HEK293 (cell line): ENCODE measurements around the gene ZNF460.
"Not testable (repeated sequence)": the region's sequence is repeated elsewhere in the genome, so short reads cannot be mapped to it uniquely, and the experiment has no call there.

ENCODE experiments used
- CTCF ChIA-PET: fragments of 350-600 bp; formaldehyde crosslinking; extraction: SDS; loops from one replicate; lab custom pipeline; 2021; ENCODE audit warnings: antibody characterized with exemption; lab: Yijun Ruan, JAX
- POLR2A ChIA-PET: fragments of 300-600 bp; formaldehyde crosslinking; extraction: SDS; loops from one replicate; lab custom pipeline; 2020; ENCODE audit warnings: antibody characterized with exemption, inconsistent platforms; lab: Yijun Ruan, JAX
- H3K27ac ChIP-seq: fragments of 200-500 bp; sonication (Bioruptor generic); 2 replicates; pipeline ENCODE4 v1.5.1; 2014; ENCODE audit warnings: low read depth, low read length, control low read depth, inconsistent platforms; ENCODE audit errors: extremely low read depth
- H3K36me3 ChIP-seq, 2 experiments: fragments of 200-500 bp in 1 of 2; sonication (Bioruptor generic) in 1 of 2; 1 replicate in 1 of 2; 2 replicates in 1 of 2; pipeline ENCODE4 v1.5.1; 2014 to 2017; ENCODE audit warnings: inconsistent platforms in 2 of 2, low read length in 2 of 2; ENCODE audit not compliant: control insufficient read depth in 2 of 2, insufficient read depth in 1 of 2
- H3K4me1 ChIP-seq: fragments of 200-500 bp; sonication (Bioruptor generic); 2 replicates; pipeline ENCODE4 v1.5.1; 2014; ENCODE audit warnings: mild to moderate bottlenecking, low read length, inconsistent platforms; ENCODE audit not compliant: control insufficient read depth, insufficient read depth
- H3K4me3 ChIP-seq: 2 replicates; pipeline ENCODE4 v1.5.1; 2011; ENCODE audit warnings: low read depth, mild to moderate bottlenecking, control low read depth, low read length, moderate library complexity
- H3K9me3 ChIP-seq: fragments of 200-500 bp; sonication (Bioruptor generic); 2 replicates; pipeline ENCODE4 v1.5.1; 2014; ENCODE audit warnings: low read depth, low read length, inconsistent platforms; ENCODE audit not compliant: control insufficient read depth, insufficient read depth
- IKZF3 ChIP-seq: fragments of 450-650 bp; IDR thresholded peaks from 2 replicates; pipeline ENCODE4 v1.5.0; 2018; ENCODE audit warnings: missing biosample characterization, mild to moderate bottlenecking, missing genetic modification characterization, moderate library complexity
- KLF10 ChIP-seq: fragments of 450-650 bp; IDR thresholded peaks from 2 replicates; pipeline ENCODE4 v1.5.1; 2018; ENCODE audit warnings: missing biosample characterization, mild to moderate bottlenecking, missing genetic modification characterization
- KLF7 ChIP-seq: fragments of 450-650 bp; formaldehyde crosslinking; IDR thresholded peaks from 2 replicates; pipeline ENCODE4 v1.5.1; 2016; ENCODE audit warnings: missing biosample characterization, missing genetic modification characterization, borderline replicate concordance
- KLF8 ChIP-seq: fragments of 450-650 bp; formaldehyde crosslinking; IDR thresholded peaks from 2 replicates; pipeline ENCODE4 v1.5.1; 2016; ENCODE audit warnings: missing biosample characterization, missing genetic modification characterization
- REPIN1 ChIP-seq: fragments of 450-650 bp; formaldehyde crosslinking; IDR thresholded peaks from 2 replicates; pipeline ENCODE4 v1.5.1; 2017; ENCODE audit warnings: missing biosample characterization, missing genetic modification characterization, low read depth
- WT1 ChIP-seq: fragments of 450-650 bp; formaldehyde crosslinking; IDR thresholded peaks from 2 replicates; pipeline ENCODE4 v1.5.1; 2016; ENCODE audit warnings: missing biosample characterization, missing genetic modification characterization
- ZBTB1 ChIP-seq: fragments of 450-650 bp; formaldehyde crosslinking; IDR thresholded peaks from 2 replicates; pipeline ENCODE4 v1.5.1; 2016; ENCODE audit warnings: missing biosample characterization, missing genetic modification characterization
- ZFP69B ChIP-seq: fragments of 450-650 bp; formaldehyde crosslinking; IDR thresholded peaks from 2 replicates; pipeline ENCODE4 v1.5.1; 2016; ENCODE audit warnings: missing biosample characterization, missing genetic modification characterization
- ZNF132 ChIP-seq: fragments of 450-650 bp; formaldehyde crosslinking; IDR thresholded peaks from 2 replicates; pipeline ENCODE4 v1.5.1; 2017; ENCODE audit warnings: missing biosample characterization, missing genetic modification characterization, borderline replicate concordance
- ZNF155 ChIP-seq: fragments of 450-650 bp; formaldehyde crosslinking; IDR thresholded peaks from 2 replicates; pipeline ENCODE4 v1.5.1; 2016; ENCODE audit warnings: missing biosample characterization, missing genetic modification characterization
- ZNF169 ChIP-seq: fragments of 450-650 bp; formaldehyde crosslinking; IDR thresholded peaks from 2 replicates; pipeline ENCODE4 v1.5.1; 2016; ENCODE audit warnings: missing biosample characterization, missing genetic modification characterization
- ZNF175 ChIP-seq: fragments of 450-650 bp; formaldehyde crosslinking; IDR thresholded peaks from 2 replicates; pipeline ENCODE4 v1.5.1; 2016; ENCODE audit warnings: missing biosample characterization, missing genetic modification characterization
- ZNF274 ChIP-seq, 2 experiments: fragments of 200-500 bp in 1 of 2; fragments of 450-650 bp in 1 of 2; sonication (Bioruptor generic) in 1 of 2; formaldehyde crosslinking in 1 of 2; IDR thresholded peaks; 2 replicates each; pipeline versions ENCODE4 v1.5.1 to v1.6.1; 2014 to 2016; ENCODE audit warnings: borderline replicate concordance in 1 of 2, inconsistent platforms in 1 of 2, low read length in 1 of 2, missing biosample characterization in 1 of 2, missing genetic modification characterization in 1 of 2
- ZNF350 ChIP-seq: fragments of 450-650 bp; formaldehyde crosslinking; IDR thresholded peaks from 2 replicates; pipeline ENCODE4 v1.5.0; 2017; ENCODE audit warnings: missing biosample characterization, mild to moderate bottlenecking, missing genetic modification characterization
- ZNF394 ChIP-seq: fragments of 450-650 bp; formaldehyde crosslinking; IDR thresholded peaks from 2 replicates; pipeline ENCODE4 v1.5.1; 2016; ENCODE audit warnings: missing biosample characterization, missing genetic modification characterization, mild to moderate bottlenecking, moderate library complexity, borderline replicate concordance
- ZNF404 ChIP-seq: fragments of 450-650 bp; formaldehyde crosslinking; IDR thresholded peaks from 2 replicates; pipeline ENCODE4 v1.5.1; 2017; ENCODE audit warnings: missing biosample characterization, missing genetic modification characterization
- ZNF514 ChIP-seq: fragments of 450-650 bp; formaldehyde crosslinking; IDR thresholded peaks from 2 replicates; pipeline ENCODE4 v1.5.1; 2016; ENCODE audit warnings: missing biosample characterization, missing genetic modification characterization
- ZNF571 ChIP-seq: fragments of 450-650 bp; formaldehyde crosslinking; IDR thresholded peaks from 2 replicates; pipeline ENCODE4 v1.5.0; 2017; ENCODE audit warnings: missing biosample characterization, missing genetic modification characterization
- ZNF747 ChIP-seq: fragments of 450-650 bp; formaldehyde crosslinking; IDR thresholded peaks from 2 replicates; pipeline ENCODE4 v1.5.1; 2016; ENCODE audit warnings: missing biosample characterization, missing genetic modification characterization
- ZNF830 ChIP-seq: fragments of 450-650 bp; IDR thresholded peaks from 2 replicates; pipeline ENCODE4 v1.5.0; 2018; ENCODE audit warnings: missing biosample characterization, missing genetic modification characterization, low read depth, mild to moderate bottlenecking, moderate library complexity
- TF ChIP-seq, protein P1 (sequence below): fragments of 450-650 bp; formaldehyde crosslinking; IDR thresholded peaks from 2 replicates; pipeline ENCODE4 v1.5.1; 2016; ENCODE audit warnings: missing biosample characterization, missing genetic modification characterization
- TF ChIP-seq, protein P2 (sequence below): fragments of 450-650 bp; formaldehyde crosslinking; optimal IDR thresholded peaks from 2 replicates; pipeline ENCODE3; 2016; ENCODE audit warnings: missing biosample characterization, mild to moderate bottlenecking, missing genetic modification characterization
- TF ChIP-seq, protein P3 (sequence below): fragments of 450-650 bp; formaldehyde crosslinking; IDR thresholded peaks from 2 replicates; pipeline ENCODE4 v1.5.1; 2016; ENCODE audit warnings: missing biosample characterization, missing genetic modification characterization
- TF ChIP-seq, protein P4 (sequence below): fragments of 450-650 bp; formaldehyde crosslinking; IDR thresholded peaks from 2 replicates; pipeline ENCODE4 v1.5.1; 2016; ENCODE audit warnings: missing biosample characterization, missing genetic modification characterization
- TF ChIP-seq, protein P5 (sequence below): IDR thresholded peaks from 2 replicates; pipeline ENCODE4 v1.6.1; 2011; ENCODE audit warnings: mild to moderate bottlenecking, low read depth, low read length, borderline replicate concordance

Gene ZNF460

DNA sequence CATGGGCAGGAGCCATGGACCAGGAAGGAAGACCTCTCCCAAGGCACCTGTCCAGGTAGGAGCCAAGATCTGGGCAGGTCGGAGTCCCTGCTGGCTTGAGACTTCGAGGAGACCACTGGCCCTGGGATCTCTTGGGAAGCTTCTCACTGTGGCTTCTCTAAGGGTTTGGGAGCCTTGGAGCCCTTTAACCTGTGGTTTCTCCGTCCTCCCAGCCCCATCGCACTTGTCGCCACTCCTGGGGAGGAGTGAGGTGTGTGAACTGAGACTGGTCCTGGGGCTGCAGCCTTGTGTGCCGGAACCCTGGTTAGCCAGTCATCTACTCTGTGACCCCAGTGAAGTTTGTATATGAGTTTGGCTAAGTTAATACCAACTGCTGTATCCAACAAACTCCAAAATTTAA, 31.6 kb upstream of the ZNF460 start (continued):
- TF ChIP-seq, protein P1, sequence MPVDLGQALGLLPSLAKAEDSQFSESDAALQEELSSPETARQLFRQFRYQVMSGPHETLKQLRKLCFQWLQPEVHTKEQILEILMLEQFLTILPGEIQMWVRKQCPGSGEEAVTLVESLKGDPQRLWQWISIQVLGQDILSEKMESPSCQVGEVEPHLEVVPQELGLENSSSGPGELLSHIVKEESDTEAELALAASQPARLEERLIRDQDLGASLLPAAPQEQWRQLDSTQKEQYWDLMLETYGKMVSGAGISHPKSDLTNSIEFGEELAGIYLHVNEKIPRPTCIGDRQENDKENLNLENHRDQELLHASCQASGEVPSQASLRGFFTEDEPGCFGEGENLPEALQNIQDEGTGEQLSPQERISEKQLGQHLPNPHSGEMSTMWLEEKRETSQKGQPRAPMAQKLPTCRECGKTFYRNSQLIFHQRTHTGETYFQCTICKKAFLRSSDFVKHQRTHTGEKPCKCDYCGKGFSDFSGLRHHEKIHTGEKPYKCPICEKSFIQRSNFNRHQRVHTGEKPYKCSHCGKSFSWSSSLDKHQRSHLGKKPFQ (tag by site-specific recombination): no peak
- TF ChIP-seq ZNF169 (tag by site-specific recombination) (no peak), IKZF3 (tag by site-specific recombination) (no peak), ZNF404 (tag by site-specific recombination) (no peak), ZNF132 (tag by site-specific recombination) (no peak)

DNA sequence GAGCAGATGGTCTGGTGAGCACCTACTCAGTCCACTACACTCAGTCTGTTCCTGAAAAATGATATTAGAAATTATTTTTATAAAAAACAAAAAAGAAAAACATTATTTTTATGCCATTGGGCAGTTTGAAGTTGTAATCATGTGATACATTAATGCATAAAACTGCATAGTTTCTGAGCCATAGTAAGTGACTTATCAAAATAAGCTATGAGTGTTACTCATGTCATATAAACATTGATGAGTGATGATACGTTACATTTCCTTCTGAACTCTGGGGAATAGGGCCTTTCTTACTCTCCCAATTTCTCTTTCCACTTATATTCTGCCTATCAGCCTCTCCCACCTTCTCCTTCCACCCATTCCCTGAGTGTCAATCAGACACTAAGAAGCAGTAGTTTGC, 31.0 kb upstream of the ZNF460 start:
- Histone ChIP-seq H3K4me1 (no peaks in the 10 kb centered on the region), H3K27ac (no peak overlapping the region), H3K4me3 (no peak overlapping the region), H3K36me3 (peaks cover 42 to 90% of the 10 kb centered on the region in 2 experiments), H3K9me3 (no peaks in the 10 kb centered on the region)
- ChIA-PET CTCF (no interaction called here), POLR2A (no interaction called here)
- TF ChIP-seq, protein P2, sequence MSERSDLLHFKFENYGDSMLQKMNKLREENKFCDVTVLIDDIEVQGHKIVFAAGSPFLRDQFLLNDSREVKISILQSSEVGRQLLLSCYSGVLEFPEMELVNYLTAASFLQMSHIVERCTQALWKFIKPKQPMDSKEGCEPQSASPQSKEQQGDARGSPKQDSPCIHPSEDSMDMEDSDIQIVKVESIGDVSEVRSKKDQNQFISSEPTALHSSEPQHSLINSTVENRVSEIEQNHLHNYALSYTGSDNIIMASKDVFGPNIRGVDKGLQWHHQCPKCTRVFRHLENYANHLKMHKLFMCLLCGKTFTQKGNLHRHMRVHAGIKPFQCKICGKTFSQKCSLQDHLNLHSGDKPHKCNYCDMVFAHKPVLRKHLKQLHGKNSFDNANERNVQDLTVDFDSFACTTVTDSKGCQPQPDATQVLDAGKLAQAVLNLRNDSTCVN (tag by site-specific recombination): no peak
- TF ChIP-seq ZFP69B: no peak
- no peak for TF ChIP-seq ZBTB1 (tag by site-specific recombination)
- TF ChIP-seq ZNF514 (tag by site-specific recombination): no peak
- TF ChIP-seq REPIN1 (tag by site-specific recombination): no peak
- TF ChIP-seq ZNF394 (tag by site-specific recombination): no peak
- no peak for TF ChIP-seq KLF8 (tag by site-specific recombination)
- TF ChIP-seq ZNF747: no peak
- TF ChIP-seq KLF7 (tag by site-specific recombination): no peak
- TF ChIP-seq ZNF571 (tag by site-specific recombination): no peak

DNA sequence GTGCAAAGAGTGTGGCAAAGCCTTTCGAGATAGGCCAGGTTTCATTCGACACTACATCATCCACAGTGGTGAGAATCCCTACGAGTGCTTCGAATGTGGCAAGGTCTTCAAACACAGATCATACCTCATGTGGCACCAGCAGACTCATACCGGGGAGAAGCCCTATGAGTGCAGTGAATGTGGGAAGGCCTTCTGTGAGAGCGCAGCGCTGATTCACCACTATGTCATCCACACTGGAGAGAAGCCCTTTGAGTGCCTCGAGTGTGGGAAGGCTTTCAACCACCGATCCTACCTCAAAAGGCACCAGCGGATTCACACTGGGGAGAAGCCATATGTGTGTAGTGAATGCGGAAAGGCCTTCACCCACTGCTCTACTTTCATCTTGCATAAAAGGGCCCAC, 26.5 kb upstream of the ZNF460 start:
- H3K27ac ChIP-seq, H3K4me3 ChIP-seq, POLR2A ChIA-PET, CTCF ChIA-PET, H3K4me1 ChIP-seq, H3K9me3 ChIP-seq: not testable (repeated sequence)
- H3K36me3 ChIP-seq: peaks cover 40 to 63% of the 10 kb centered on the region in 2 experiments

DNA sequence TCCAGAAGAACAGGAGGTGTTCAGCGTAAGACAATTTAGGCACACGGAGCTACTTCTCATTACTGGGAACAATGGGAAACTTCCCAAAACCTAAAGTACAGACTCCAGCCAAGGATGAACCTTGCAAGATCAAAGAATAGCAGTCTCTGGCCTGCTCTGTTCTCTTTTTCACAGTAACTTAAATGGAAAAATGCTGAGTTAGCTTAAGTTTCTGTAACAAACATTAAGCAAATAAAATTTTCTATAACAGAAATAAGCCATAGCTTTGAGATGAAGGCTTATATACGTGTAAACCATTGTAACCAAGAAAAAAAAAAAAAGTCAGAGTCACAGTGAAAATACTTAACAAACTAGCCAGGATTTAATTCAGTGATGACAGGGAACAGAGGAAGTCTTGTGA, 18.2 kb upstream of the ZNF460 start:
- TF ChIP-seq, protein P3, sequence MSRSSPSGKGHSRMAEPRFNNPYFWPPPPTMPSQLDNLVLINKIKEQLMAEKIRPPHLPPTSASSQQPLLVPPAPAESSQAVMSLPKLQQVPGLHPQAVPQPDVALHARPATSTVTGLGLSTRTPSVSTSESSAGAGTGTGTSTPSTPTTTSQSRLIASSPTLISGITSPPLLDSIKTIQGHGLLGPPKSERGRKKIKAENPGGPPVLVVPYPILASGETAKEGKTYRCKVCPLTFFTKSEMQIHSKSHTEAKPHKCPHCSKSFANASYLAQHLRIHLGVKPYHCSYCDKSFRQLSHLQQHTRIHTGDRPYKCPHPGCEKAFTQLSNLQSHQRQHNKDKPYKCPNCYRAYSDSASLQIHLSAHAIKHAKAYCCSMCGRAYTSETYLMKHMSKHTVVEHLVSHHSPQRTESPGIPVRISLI (tag by site-specific recombination): no peak
- TF ChIP-seq ZNF350 (tag by site-specific recombination) (no peak), KLF10 (no peak), ZNF175 (tag by site-specific recombination) (no peak), WT1 (no peak), ZNF830 (tag by site-specific recombination) (no peak), ZNF274 (IDR thresholded peaks at IDR 0.05; ENCODE audit: low read length) (no peak), ZNF274 (tag by site-specific recombination; IDR thresholded peaks at IDR 0.05; ENCODE audit: borderline replicate concordance) (no peak), ZNF155 (tag by site-specific recombination) (no peak), ZBTB1 (tag by site-specific recombination) (no peak)
- TF ChIP-seq, protein P4, sequence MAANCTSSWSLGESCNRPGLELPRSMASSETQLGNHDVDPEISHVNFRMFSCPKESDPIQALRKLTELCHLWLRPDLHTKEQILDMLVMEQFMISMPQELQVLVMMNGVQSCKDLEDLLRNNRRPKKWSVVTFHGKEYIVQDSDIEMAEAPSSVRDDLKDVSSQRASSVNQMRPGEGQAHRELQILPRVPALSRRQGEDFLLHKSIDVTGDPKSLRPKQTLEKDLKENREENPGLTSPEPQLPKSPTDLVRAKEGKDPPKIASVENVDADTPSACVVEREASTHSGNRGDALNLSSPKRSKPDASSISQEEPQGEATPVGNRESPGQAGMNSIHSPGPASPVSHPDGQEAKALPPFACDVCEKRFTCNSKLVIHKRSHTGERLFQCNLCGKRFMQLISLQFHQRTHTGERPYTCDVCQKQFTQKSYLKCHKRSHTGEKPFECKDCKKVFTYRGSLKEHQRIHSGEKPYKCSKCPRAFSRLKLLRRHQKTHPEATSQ (tag by site-specific recombination): no peak
- TF ChIP-seq, protein P5, sequence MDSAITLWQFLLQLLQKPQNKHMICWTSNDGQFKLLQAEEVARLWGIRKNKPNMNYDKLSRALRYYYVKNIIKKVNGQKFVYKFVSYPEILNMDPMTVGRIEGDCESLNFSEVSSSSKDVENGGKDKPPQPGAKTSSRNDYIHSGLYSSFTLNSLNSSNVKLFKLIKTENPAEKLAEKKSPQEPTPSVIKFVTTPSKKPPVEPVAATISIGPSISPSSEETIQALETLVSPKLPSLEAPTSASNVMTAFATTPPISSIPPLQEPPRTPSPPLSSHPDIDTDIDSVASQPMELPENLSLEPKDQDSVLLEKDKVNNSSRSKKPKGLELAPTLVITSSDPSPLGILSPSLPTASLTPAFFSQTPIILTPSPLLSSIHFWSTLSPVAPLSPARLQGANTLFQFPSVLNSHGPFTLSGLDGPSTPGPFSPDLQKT: no peak
- no peak overlapping the region for H3K4me3 ChIP-seq
- H3K4me1 ChIP-seq: no peaks in the 10 kb centered on the region
- ChIA-PET CTCF (interaction anchor here (0.5 kb wide), 1 partner anchor 1310 kb away, joined by 3 read pairs; no protein-coding TSS in a partner anchor), POLR2A (no interaction called here)
- H3K36me3 ChIP-seq: peaks cover 15% of the 10 kb centered on the region in 2 experiments
- H3K9me3 ChIP-seq: no peaks in the 10 kb centered on the region
- no peak overlapping the region for H3K27ac ChIP-seq
